K562 (cell line): ENCODE data around the gene GLT8D2. TPM values are rescaled to one million over a fixed set of nuclear protein-coding genes. Genes with fewer than 3 reads are reported as not detected.
A peak's percentile ranks its signal among the peaks of the same experiment; 100 is the strongest.

Experiments used
- ATAC-seq: fragments of 200-7000 bp; cut with Tn5 transposase; 3 replicates; pipeline ENCODE4 v1.9.1; 2020; ENCODE audit warnings: moderate library complexity
- BruUV-seq: library from RNA; stranded (reverse); fragments of 400-500 nt; replicated peaks from 2 replicates; lab custom pipeline; 2021; lab: Mats Ljungman, UMichigan
- CTCF ChIA-PET: fragments of 300-600 bp; formaldehyde crosslinking; extraction: SDS; loops from one replicate; lab custom pipeline; 2021; ENCODE audit warnings: low intra/inter-chr PET ratio; lab: Yijun Ruan, JAX
- POLR2A ChIA-PET: fragments of 300-600, 350-650 bp; sonication (Branson Sonifier 250); formaldehyde crosslinking; extraction: SDS; loops from one replicate; lab custom pipeline; 2021; ENCODE audit warnings: antibody characterized with exemption, inconsistent platforms; lab: Yijun Ruan, JAX
- DNase-seq, 4 experiments: peaks; one replicate each; pipeline versions ENCODE4 v3.0.0 to v3.0.0-alpha.2; 2011 to 2018; ENCODE audit warnings: low spot score in 3 of 4, mixed read lengths in 3 of 4; ENCODE audit errors: extremely low read depth in 1 of 4
- FAIRE-seq: peaks from 2 replicates; lab custom pipeline; 2011; peaks lifted over from hg19 to GRCh38; lab: Jason Lieb, UNC
- H2AFZ ChIP-seq: 2 replicates; pipeline ENCODE4 v1.6.0; 2011; ENCODE audit warnings: low read depth, low read length, control low read depth, inconsistent platforms
- H3K27ac ChIP-seq: fragments of 200-600 bp; 3 replicates; pipeline ENCODE4 v1.8.0; 2011; ENCODE audit warnings: low read depth, mild to moderate bottlenecking, control low read depth, inconsistent platforms, low read length, moderate library complexity, mixed read lengths; ENCODE audit errors: extremely low read depth
- H3K27me3 ChIP-seq, 2 experiments: fragments of 300-600 bp in 1 of 2; 2 replicates in 1 of 2; 3 replicates in 1 of 2; pipeline versions ENCODE4 v1.6.0 to v1.8.0; 2011; ENCODE audit warnings: inconsistent platforms in 2 of 2, low read length in 2 of 2, mild to moderate bottlenecking in 1 of 2, mixed read lengths in 1 of 2, moderate library complexity in 1 of 2; ENCODE audit not compliant: control insufficient read depth in 2 of 2, insufficient read depth in 2 of 2
- H3K36me3 ChIP-seq: fragments of 300-600 bp; 3 replicates; pipeline ENCODE4 v1.8.0; 2011; ENCODE audit warnings: mild to moderate bottlenecking, low read length, inconsistent platforms; ENCODE audit not compliant: control insufficient read depth, insufficient read depth
- H3K4me1 ChIP-seq, 2 experiments: fragments of 200-600 bp in 1 of 2; replicated peaks in 1 of 2; 2 replicates in 1 of 2; 3 replicates in 1 of 2; pipeline versions ENCODE4 v1.5.1 to v1.8.0; 2011; ENCODE audit warnings: inconsistent platforms in 2 of 2, low read length in 2 of 2, mild to moderate bottlenecking in 1 of 2, mixed read lengths in 1 of 2, moderate library complexity in 1 of 2; ENCODE audit not compliant: control insufficient read depth in 2 of 2, insufficient read depth in 2 of 2
- H3K4me2 ChIP-seq: 2 replicates; pipeline ENCODE4 v1.6.1; 2011; ENCODE audit warnings: low read length, control low read depth, inconsistent platforms, mixed read lengths; ENCODE audit not compliant: insufficient read depth
- H3K4me3 ChIP-seq: fragments of 200-600 bp; sonication (generic), shearing (Covaris generic); 2 replicates; pipeline ENCODE4 v1.5.1; 2016; ENCODE audit warnings: control low read depth, inconsistent platforms
- H3K79me2 ChIP-seq: fragments of 200-600 bp; 3 replicates; pipeline ENCODE4 v1.8.0; 2011; ENCODE audit warnings: low read length, inconsistent platforms; ENCODE audit not compliant: control insufficient read depth, insufficient read depth
- H3K9ac ChIP-seq, 2 experiments: 2 replicates each; pipeline versions ENCODE4 v1.6.0 to v1.6.1; 2011; ENCODE audit warnings: low read depth in 2 of 2, low read length in 2 of 2, control low read depth in 1 of 2, inconsistent platforms in 1 of 2, mild to moderate bottlenecking in 1 of 2, mixed read lengths in 1 of 2; ENCODE audit not compliant: insufficient read depth in 1 of 2
- H3K9me1 ChIP-seq: one replicate; pipeline ENCODE4 v1.6.0; 2011; ENCODE audit warnings: inconsistent platforms, mild to moderate bottlenecking, low read length, moderate library complexity; ENCODE audit not compliant: control insufficient read depth, insufficient read depth
- H3K9me3 ChIP-seq: replicated peaks from 2 replicates; pipeline ENCODE4 v1.5.1; 2011; ENCODE audit warnings: low read depth, low read length, inconsistent platforms; ENCODE audit not compliant: control insufficient read depth, insufficient read depth
- H4K20me1 ChIP-seq: replicated peaks from 2 replicates; pipeline ENCODE4 v1.6.1; 2011; ENCODE audit warnings: low read length, inconsistent platforms, mixed read lengths; ENCODE audit not compliant: control insufficient read depth, insufficient read depth
- BHLHE40 ChIP-seq: IDR thresholded peaks from 2 replicates; pipeline ENCODE4 v1.6.1; 2011; ENCODE audit warnings: low read length, improper control_type of control experiment
- CBX2 ChIP-seq: fragments of 200-600 bp; sonication (generic); IDR thresholded peaks from one replicate; pipeline ENCODE4 v1.6.1; 2012; ENCODE audit warnings: mild to moderate bottlenecking, low read length, inconsistent platforms; ENCODE audit not compliant: insufficient read depth, poor library complexity, severe bottlenecking
- CHD2 ChIP-seq: IDR thresholded peaks from 2 replicates; pipeline ENCODE4 v1.6.1; 2011; ENCODE audit warnings: low read depth, low read length
- ETS2 ChIP-seq: IDR thresholded peaks from 2 replicates; pipeline ENCODE4 v1.6.1; 2016; ENCODE audit warnings: borderline replicate concordance, missing genetic modification characterization, mild to moderate bottlenecking, moderate library complexity, missing compliant biosample characterization; ENCODE audit not compliant: poor library complexity, severe bottlenecking
- FOXP1 ChIP-seq: sonication (generic); formaldehyde crosslinking; IDR thresholded peaks from 2 replicates; pipeline ENCODE4 v1.8.0; 2022; ENCODE audit warnings: mild to moderate bottlenecking, missing genetic modification reagents
- MXI1 ChIP-seq: IDR thresholded peaks from 2 replicates; pipeline ENCODE4 v1.6.1; 2011; ENCODE audit warnings: low read depth, mild to moderate bottlenecking, improper control_type of control experiment, low read length
- NR2F6 ChIP-seq: fragments of 450-650 bp; formaldehyde crosslinking; IDR thresholded peaks from 2 replicates; pipeline ENCODE4 v1.4.0; 2020; ENCODE audit warnings: mild to moderate bottlenecking
- RBM17 ChIP-seq: fragments of 200-400 bp; formaldehyde crosslinking; IDR thresholded peaks from 2 replicates; pipeline ENCODE4 v1.6.1; 2017; ENCODE audit warnings: low read depth, mild to moderate bottlenecking, low read length, borderline replicate concordance
- ZNF12 ChIP-seq: sonication (generic); formaldehyde crosslinking; IDR thresholded peaks from 2 replicates; pipeline ENCODE4 v1.4.0; 2020; ENCODE audit warnings: mild to moderate bottlenecking, missing genetic modification reagents
- ZNF696 ChIP-seq: fragments of 250-450 bp; sonication (Bioruptor Pico); conservative IDR thresholded peaks from 2 replicates; pipeline ENCODE4 v1.4.0; 2020; ENCODE audit warnings: mild to moderate bottlenecking, moderate library complexity
- WGBS: fragments of 100-300 bp; shearing (Covaris generic); methylation state at CpG from one replicate; pipeline ENCODE4 v1.1.6; 2016; ENCODE audit warnings: low coverage, mixed read lengths; ENCODE audit not compliant: insufficient coverage; ENCODE audit errors: missing lambda C conversion rate; 5-methylcytosine and 5-hydroxymethylcytosine counted together
- in situ Hi-C: fragments of 300-500 bp; cut with MboI; formaldehyde crosslinking; loops from 4 replicates; pipeline ENCODE4 v1.15.0; 2018; ENCODE audit warnings: inconsistent platforms, mixed read lengths
- intact Hi-C: fragments of 100-400 bp; cut with micrococcal nuclease; formaldehyde crosslinking; loops from 2 replicates; pipeline ENCODE4 v1.14.2; 2022
- polyA plus RNA-seq, 8 experiments: library from polyadenylated mRNA; depleted of rRNA in 4 of 8; stranded (reverse) in 5 of 8; unstranded in 3 of 8; fragments of >200 nt; fragmentation: Nextera tagmentation in 2 of 8; fragmentation: Illumina TruSeq in 1 of 8; extraction: Ambion mirVana in 2 of 8; extraction: Trizol in 1 of 8; gene quantifications; 2 replicates each; pipeline versions ENCODE4 v1.2.1 to v1.2.3, GENCODE V29; 2011 to 2014; ENCODE audit warnings: inconsistent platforms in 1 of 8, missing spikeins in 1 of 8
- total RNA-seq, 7 experiments: library from RNA; depleted of rRNA in 6 of 7; stranded (reverse); fragments of >200 nt in 6 of 7; fragmentation: Illumina TruSeq in 2 of 7; extraction: Trizol in 2 of 7; gene quantifications; 2 replicates each; pipeline versions ENCODE4 v1.2.1 to v1.2.3, GENCODE V29; 2011 to 2021; ENCODE audit warnings: low replicate concordance in 1 of 7
- TF ChIP-seq, protein P1 (sequence below): fragments of 450-650 bp; formaldehyde crosslinking; IDR thresholded peaks from 2 replicates; pipeline ENCODE4 v1.4.0; 2020; ENCODE audit warnings: mild to moderate bottlenecking, moderate library complexity
- TF ChIP-seq, protein P2 (sequence below): fragments of 200-800 bp; sonication (Bioruptor generic); IDR thresholded peaks from 2 replicates; pipeline ENCODE4 v1.6.1; 2017; ENCODE audit warnings: missing genetic modification characterization, missing compliant biosample characterization

The GLT8D2 gene
- total and polyA plus RNA-seq, 9 of the 15 experiments (the other 6 are each of a cell fraction or from before 2014, with no cell fraction given): 0.18 to 0.27 (median 0.18) TPM; not detected in 6

DNA sequence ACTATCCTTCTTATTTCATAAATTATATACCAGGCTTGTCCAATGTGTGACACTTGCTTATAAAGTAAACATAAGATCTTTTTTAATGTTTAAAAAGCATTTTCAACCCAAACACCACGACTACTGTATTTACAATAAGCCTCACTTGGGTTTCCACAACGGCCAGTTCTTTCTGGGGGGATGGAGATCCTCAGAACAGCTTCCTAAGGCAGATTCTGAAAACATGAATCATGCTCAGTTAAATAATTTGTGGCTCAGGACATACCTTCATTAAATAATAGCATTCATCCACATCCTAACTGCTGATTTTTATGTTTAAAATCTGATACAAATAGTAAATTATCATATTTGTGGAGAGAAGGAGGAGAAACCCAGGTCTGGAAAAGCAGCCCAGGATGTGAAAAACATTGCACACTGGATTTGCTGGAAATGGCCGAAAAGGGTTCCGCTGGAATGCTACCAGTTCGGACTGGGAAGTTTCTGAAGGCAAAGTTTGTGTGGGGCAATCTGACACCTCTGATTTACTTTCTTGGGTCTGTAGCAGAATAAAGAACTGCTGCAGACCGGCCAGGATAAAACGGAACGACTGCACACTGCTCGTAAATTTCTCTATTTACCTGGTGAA lies 597 bp downstream of the GLT8D2 start:
- WGBS: 3% methylated on average over 9 of the region's 9 CpGs
- ATAC-seq: no peak
- CTCF ChIA-PET: no interaction called here
- Histone ChIP-seq H3K9me3 (no peaks in the 10 kb centered on the region), H3K27me3 (peaks cover 19 to 22% of the 10 kb centered on the region in 2 experiments), H3K9ac (peak overlapping the region in 1 of 2 experiments; percentile 71; a peak in 1 of 4 replicates), H3K4me3 (0 out of 2 replicates have a peak overlapping the region, but pooled peaks have one; percentile 13), H3K4me2 (peak overlapping the region; percentile 38; the same call in 1 of the 2 replicates), H4K20me1 (no peaks in the 10 kb centered on the region), H3K36me3 (no peaks in the 10 kb centered on the region), H3K9me1 (no peaks in the 10 kb centered on the region), H2AFZ (peak overlapping the region; percentile 28; the same call in 1 of the 2 replicates), H3K27ac (no peak overlapping the region), H3K79me2 (no peaks in the 10 kb centered on the region), H3K4me1 (peaks cover 6% of the 10 kb centered on the region in 2 experiments; a peak in 3 of 5 replicates)
- DNase-seq: no peak
- in situ Hi-C loops (no loop called here), intact Hi-C loops (no loop called here)
- POLR2A ChIA-PET: interaction anchor here (0.6 to 1.0 kb wide), 2 partner anchors 15 to 91 kb away, joined by 3 read pairs; no protein-coding TSS in a partner anchor
- TF ChIP-seq CBX2 (peak; percentile 83), BHLHE40 (no peak), ZNF696 (CRISPR knock-in tag) (no peak)
- FAIRE-seq: no peak
- BruUV-seq: no TSS peak

DNA sequence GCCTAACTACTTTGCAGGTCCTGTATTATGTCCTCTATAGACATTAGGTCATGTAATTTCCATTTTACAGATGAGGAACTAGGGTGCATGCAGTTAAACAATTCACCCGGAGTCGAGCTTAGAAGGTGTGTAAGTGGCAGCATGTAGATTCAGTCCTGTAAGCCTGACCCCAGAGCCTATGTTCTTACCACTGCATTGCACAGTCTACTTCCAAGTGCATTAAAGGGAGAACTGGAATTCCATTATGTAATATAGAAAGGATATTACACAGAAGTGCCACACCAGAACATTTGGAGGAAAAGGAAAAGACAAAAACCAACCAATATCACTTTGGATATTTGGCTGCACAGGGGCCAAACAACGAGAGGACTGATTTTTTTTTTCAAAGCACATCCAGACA lies 1.2 kb downstream of the GLT8D2 start:
- POLR2A ChIA-PET: interaction anchor here (0.6 kb wide), 2 partner anchors 36 to 90 kb away, joined by 3 read pairs; no protein-coding TSS in a partner anchor
- ATAC-seq: 0 out of 3 replicates have a peak, but pooled peaks have one; percentile 25
- H2AFZ ChIP-seq: no peak overlapping the region
- DNase-seq: no peak
- H3K4me3 ChIP-seq: no peak overlapping the region
- 0% methylated on average over 3 of the region's 3 CpGs for WGBS
- no peaks in the 10 kb centered on the region for H3K9me1 ChIP-seq
- H3K79me2 ChIP-seq: no peaks in the 10 kb centered on the region
- peaks cover 6% of the 10 kb centered on the region in 2 experiments; a peak in 3 of 5 replicates for H3K4me1 ChIP-seq
- no peak overlapping the region for H3K27ac ChIP-seq
- H4K20me1 ChIP-seq: no peaks in the 10 kb centered on the region
- BruUV-seq: no TSS peak
- H3K4me2 ChIP-seq: no peak overlapping the region
- no peaks in the 10 kb centered on the region for H3K9me3 ChIP-seq
- H3K36me3 ChIP-seq: no peaks in the 10 kb centered on the region
- CTCF ChIA-PET: no interaction called here
- intact Hi-C loops: no loop called here
- in situ Hi-C loops: no loop called here
- H3K9ac ChIP-seq: no peak overlapping the region
- no peak for FAIRE-seq
- peaks cover 23 to 26% of the 10 kb centered on the region in 2 experiments for H3K27me3 ChIP-seq
- no peak for TF ChIP-seq ZNF12
- no peak for TF ChIP-seq CHD2
- no peak for TF ChIP-seq NR2F6
- TF ChIP-seq ETS2 (tag): no peak
- TF ChIP-seq, protein P1, sequence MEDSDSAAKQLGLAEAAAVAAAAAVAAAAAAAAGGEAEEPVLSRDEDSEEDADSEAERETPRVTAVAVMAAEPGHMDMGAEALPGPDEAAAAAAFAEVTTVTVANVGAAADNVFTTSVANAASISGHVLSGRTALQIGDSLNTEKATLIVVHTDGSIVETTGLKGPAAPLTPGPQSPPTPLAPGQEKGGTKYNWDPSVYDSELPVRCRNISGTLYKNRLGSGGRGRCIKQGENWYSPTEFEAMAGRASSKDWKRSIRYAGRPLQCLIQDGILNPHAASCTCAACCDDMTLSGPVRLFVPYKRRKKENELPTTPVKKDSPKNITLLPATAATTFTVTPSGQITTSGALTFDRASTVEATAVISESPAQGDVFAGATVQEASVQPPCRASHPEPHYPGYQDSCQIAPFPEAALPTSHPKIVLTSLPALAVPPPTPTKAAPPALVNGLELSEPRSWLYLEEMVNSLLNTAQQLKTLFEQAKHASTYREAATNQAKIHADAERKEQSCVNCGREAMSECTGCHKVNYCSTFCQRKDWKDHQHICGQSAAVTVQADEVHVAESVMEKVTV: no peak
- TF ChIP-seq, protein P2, sequence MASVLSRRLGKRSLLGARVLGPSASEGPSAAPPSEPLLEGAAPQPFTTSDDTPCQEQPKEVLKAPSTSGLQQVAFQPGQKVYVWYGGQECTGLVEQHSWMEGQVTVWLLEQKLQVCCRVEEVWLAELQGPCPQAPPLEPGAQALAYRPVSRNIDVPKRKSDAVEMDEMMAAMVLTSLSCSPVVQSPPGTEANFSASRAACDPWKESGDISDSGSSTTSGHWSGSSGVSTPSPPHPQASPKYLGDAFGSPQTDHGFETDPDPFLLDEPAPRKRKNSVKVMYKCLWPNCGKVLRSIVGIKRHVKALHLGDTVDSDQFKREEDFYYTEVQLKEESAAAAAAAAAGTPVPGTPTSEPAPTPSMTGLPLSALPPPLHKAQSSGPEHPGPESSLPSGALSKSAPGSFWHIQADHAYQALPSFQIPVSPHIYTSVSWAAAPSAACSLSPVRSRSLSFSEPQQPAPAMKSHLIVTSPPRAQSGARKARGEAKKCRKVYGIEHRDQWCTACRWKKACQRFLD: no peak
- no peak for TF ChIP-seq FOXP1 (CRISPR knock-in tag)
- TF ChIP-seq MXI1: no peak
- TF ChIP-seq RBM17: no peak
